OCI-LY3 (cell line): ENCODE results near the gene SPAAR.
A peak's percentile ranks its signal among the peaks of the same experiment; 100 is the strongest.

Experiments used
- H2AFZ ChIP-seq: fragments of 200-600, 300-600 bp; shearing (Covaris generic); 2 replicates; pipeline ENCODE4 v1.6.0; 2014; ENCODE audit warnings: antibody characterized with exemption, low read depth, low read length
- H3K27ac ChIP-seq: fragments of 200-600, 300-600 bp; sonication (generic); 2 replicates; pipeline ENCODE4 v1.5.1; 2014; ENCODE audit warnings: mild to moderate bottlenecking, low read length, moderate library complexity, mixed read lengths
- H3K27me3 ChIP-seq: fragments of 200-600, 300-600 bp; sonication (generic); 2 replicates; pipeline ENCODE4 v1.6.1; 2014; ENCODE audit warnings: low read depth, low read length, mixed read lengths
- H3K36me3 ChIP-seq: fragments of 200-600, 300-600 bp; sonication (generic); replicated peaks from 2 replicates; pipeline ENCODE3; 2014; ENCODE audit warnings: low read depth, low read length, mixed read lengths
- H3K4me1 ChIP-seq: fragments of 300-600, 200-600 bp; sonication (generic); 2 replicates; pipeline ENCODE4 v1.6.1; 2014; ENCODE audit warnings: low read length, mixed read lengths
- H3K4me2 ChIP-seq: fragments of 200-600, 300-600 bp; sonication (generic); 2 replicates; pipeline ENCODE4 v1.6.1; 2014; ENCODE audit warnings: low read length, mixed read lengths
- H3K4me3 ChIP-seq: fragments of 300-600, 200-600 bp; sonication (generic); 2 replicates; pipeline ENCODE4 v1.5.1; 2014; ENCODE audit warnings: antibody characterized with exemption, mild to moderate bottlenecking, low read length, moderate library complexity
- H3K79me2 ChIP-seq: fragments of 300-600, 200-600 bp; shearing (Covaris generic); 2 replicates; pipeline ENCODE4 v1.6.1; 2014; ENCODE audit warnings: mild to moderate bottlenecking, low read length, mixed read lengths
- H3K9ac ChIP-seq: fragments of 300-600, 200-600 bp; shearing (Covaris generic); 2 replicates; pipeline ENCODE4 v1.6.0; 2014; ENCODE audit warnings: mild to moderate bottlenecking, low read length, moderate library complexity
- H3K9me3 ChIP-seq: fragments of 200-600, 300-600 bp; shearing (Covaris generic); 2 replicates; pipeline ENCODE4 v1.6.1; 2014; ENCODE audit warnings: low read length, mixed read lengths; ENCODE audit not compliant: insufficient read depth
- H4K20me1 ChIP-seq: fragments of 200-600, 300-600 bp; sonication (generic); 2 replicates; pipeline ENCODE4 v1.6.1; 2016; ENCODE audit warnings: low read length, mixed read lengths; ENCODE audit not compliant: insufficient read depth
- CTCF ChIP-seq: fragments of 200-600, 300-600 bp; sonication (generic); IDR thresholded peaks from 2 replicates; pipeline ENCODE4 v1.5.1; 2014; ENCODE audit warnings: antibody characterized with exemption, low read length, low read depth
- EZH2phosphoT487 ChIP-seq: fragments of 200-600 bp; shearing (Covaris generic); IDR thresholded peaks from 2 replicates; pipeline ENCODE4 v1.6.1; 2018; ENCODE audit warnings: antibody characterized with exemption, mixed run types, low read depth

SPAAR gene

GRCh38 chr9:35951736-35952135 is 42.4 kb downstream of the SPAAR start:
- Histone ChIP-seq H3K79me2 (no peaks in the 10 kb centered on the region), H3K27me3 (peaks cover 30% of the 10 kb centered on the region), H3K4me2 (no peak overlapping the region), H3K9me3 (no peaks in the 10 kb centered on the region), H4K20me1 (no peaks in the 10 kb centered on the region), H3K4me1 (no peaks in the 10 kb centered on the region), H3K4me3 (no peak overlapping the region), H3K36me3 (no peaks in the 10 kb centered on the region), H3K9ac (no peak overlapping the region), H2AFZ (no peak overlapping the region), H3K27ac (no peak overlapping the region)
- no peak for TF ChIP-seq CTCF
- TF ChIP-seq EZH2phosphoT487, result no peak

- no peak overlapping the region for H3K9ac ChIP-seq
- TF ChIP-seq EZH2phosphoT487, result no peak
- no peak for TF ChIP-seq CTCF
- no peaks in the 10 kb centered on the region for H4K20me1 ChIP-seq
- H3K4me2 ChIP-seq, result no peak overlapping the region
- no peak overlapping the region for H2AFZ ChIP-seq
- no peak overlapping the region for H3K4me3 ChIP-seq
- H3K27me3 ChIP-seq, result peaks cover 39% of the 10 kb centered on the region
- no peaks in the 10 kb centered on the region for H3K9me3 ChIP-seq
- no peaks in the 10 kb centered on the region for H3K36me3 ChIP-seq
- no peaks in the 10 kb centered on the region for H3K79me2 ChIP-seq
- no peaks in the 10 kb centered on the region for H3K4me1 ChIP-seq
- no peak overlapping the region for H3K27ac ChIP-seq
Measured at GRCh38 chr9:35952526-35953191, 43.4 kb downstream of the SPAAR start.

- peak overlapping the region; percentile 46 for H3K4me2 ChIP-seq
- TF ChIP-seq CTCF (peak; percentile 89), EZH2phosphoT487 (no peak)
Measured at GRCh38 chr9:35954942-35955546, 45.8 kb downstream of the SPAAR start.

GRCh38 chr9:35956651-35957050 is 47.4 kb downstream of the SPAAR start:
- H3K79me2 ChIP-seq, result no peaks in the 10 kb centered on the region
- no peaks in the 10 kb centered on the region for H3K4me1 ChIP-seq
- no peak overlapping the region for H3K9ac ChIP-seq
- no peak for TF ChIP-seq CTCF
- TF ChIP-seq EZH2phosphoT487, result no peak
- H3K27me3 ChIP-seq, result peaks cover 63% of the 10 kb centered on the region
- H3K4me2 ChIP-seq, result no peak overlapping the region
- H3K27ac ChIP-seq, result no peak overlapping the region
- H3K36me3 ChIP-seq, result no peaks in the 10 kb centered on the region
- no peaks in the 10 kb centered on the region for H3K9me3 ChIP-seq
- no peak overlapping the region for H3K4me3 ChIP-seq
- H4K20me1 ChIP-seq, result no peaks in the 10 kb centered on the region
- H2AFZ ChIP-seq, result no peak overlapping the region

More at GRCh38 chr9:35954942-35955546, 45.8 kb downstream of the SPAAR start:
- H3K4me3 ChIP-seq, result no peak overlapping the region
- no peaks in the 10 kb centered on the region for H3K9me3 ChIP-seq
- H4K20me1 ChIP-seq, result no peaks in the 10 kb centered on the region
- H3K36me3 ChIP-seq, result no peaks in the 10 kb centered on the region
- H3K79me2 ChIP-seq, result no peaks in the 10 kb centered on the region
- H3K27ac ChIP-seq, result no peak overlapping the region
- H3K4me1 ChIP-seq, result no peaks in the 10 kb centered on the region
- peak overlapping the region; percentile 51; the same call in 1 of the 2 replicates for H2AFZ ChIP-seq
- no peak overlapping the region for H3K9ac ChIP-seq
- H3K27me3 ChIP-seq, result peaks cover 54% of the 10 kb centered on the region
